ENCODE results near the gene TYW5. TPM values are rescaled to one million over a fixed set of nuclear protein-coding genes. Genes with fewer than 3 reads are reported as not detected.

TYW5 gene
- total RNA-seq, 4 donors from 2014 or later, result 5.7 to 11.7 (median 6.3) TPM

GRCh38 chr2:199883474-199884212, 71.6 kb downstream of the TYW5 start:
- 81 to 100% methylated on average over 2 to 6 of the region's 6 CpGs for WGBS, 2 donors (ENCODE audit: low coverage in 1 of 2)
- H3K4me3 ChIP-seq, result no peak overlapping the region
- ATAC-seq, result no peak
- peaks cover 0 to under 1% (median 0%) of the 10 kb centered on the region in 3 donors for H3K9me3 ChIP-seq
- TF ChIP-seq POLR2AphosphoS5 (IDR thresholded peaks at IDR 0.05) (no peak), POLR2A (IDR thresholded peaks at IDR 0.05) (no peak), CTCF (IDR thresholded peaks at IDR 0.05) (no peak), EP300 (IDR thresholded peaks at IDR 0.05) (no peak)
- no peaks in the 10 kb centered on the region for H3K27me3 ChIP-seq
- H3K36me3 ChIP-seq, result no peaks in the 10 kb centered on the region
- H3K27ac ChIP-seq, result no peak overlapping the region
- H3K4me1 ChIP-seq, result no peaks in the 10 kb centered on the region

GRCh38 chr2:199882667-199883066, 72.6 kb downstream of the TYW5 start:
- H3K4me1 ChIP-seq, result no peaks in the 10 kb centered on the region
- no peak for ATAC-seq
- no peak overlapping the region for H3K27ac ChIP-seq
- H3K4me3 ChIP-seq, result no peak overlapping the region
- no peaks in the 10 kb centered on the region for H3K36me3 ChIP-seq
- no peak for TF ChIP-seq POLR2AphosphoS5 (IDR thresholded peaks at IDR 0.05)
- TF ChIP-seq POLR2A (IDR thresholded peaks at IDR 0.05), result no peak
- no peak for TF ChIP-seq EP300 (IDR thresholded peaks at IDR 0.05)
- H3K9me3 ChIP-seq, result peaks cover 0 to 7% (median 0%) of the 10 kb centered on the region in 3 donors
- no peaks in the 10 kb centered on the region for H3K27me3 ChIP-seq

Small RNAs within 50 kb of the gene (small RNA-seq; reads per million reads assigned to genes)
- gene RN7SL717P, result 0 reads per million in 4 donors

Other genes starting within 250 kb of the TYW5 start
- gene FTCDNL1, start 104.3 kb downstream of the TYW5 start, total RNA-seq, result 1 to 10 TPM in 3 of 4 donors, under 1 TPM in 1; 0.69 to 2.3 (median 1.4) TPM
- 10 to 100 TPM; 10.9 to 13.6 (median 12.5) TPM for gene C2orf69, start 44.2 kb downstream of the TYW5 start, total RNA-seq
- 10 to 100 TPM; 15.5 to 19.4 (median 18.0) TPM for gene MAIP1, start 91 bp upstream of the TYW5 start, total RNA-seq